Measurements from ENCODE around the gene TAF1A.

The TAF1A gene

GRCh38 chr1:222529916-222530315 is 59.8 kb downstream of the TAF1A start:
- H3K27ac Mint-ChIP-seq = no peak overlapping the region
- peaks cover 11% of the 10 kb centered on the region for H3K36me3 Mint-ChIP-seq
- H3K9me3 Mint-ChIP-seq (ENCODE audit: low read depth) = peaks cover 6% of the 10 kb centered on the region
- H3K4me3 Mint-ChIP-seq = no peak overlapping the region
- H3K4me1 Mint-ChIP-seq (ENCODE audit: low read depth) = no peaks in the 10 kb centered on the region
- H3K27me3 Mint-ChIP-seq = peaks cover 6% of the 10 kb centered on the region

- H3K36me3 Mint-ChIP-seq = peaks cover 13% of the 10 kb centered on the region
- H3K27me3 Mint-ChIP-seq = peaks cover 6% of the 10 kb centered on the region
- H3K4me1 Mint-ChIP-seq (ENCODE audit: low read depth) = no peaks in the 10 kb centered on the region
- H3K9me3 Mint-ChIP-seq (ENCODE audit: low read depth) = peaks cover 6% of the 10 kb centered on the region
- no peak overlapping the region for H3K4me3 Mint-ChIP-seq
- no peak overlapping the region for H3K27ac Mint-ChIP-seq
Measured at GRCh38 chr1:222529181-222529580, 60.6 kb downstream of the TAF1A start.

DNA sequence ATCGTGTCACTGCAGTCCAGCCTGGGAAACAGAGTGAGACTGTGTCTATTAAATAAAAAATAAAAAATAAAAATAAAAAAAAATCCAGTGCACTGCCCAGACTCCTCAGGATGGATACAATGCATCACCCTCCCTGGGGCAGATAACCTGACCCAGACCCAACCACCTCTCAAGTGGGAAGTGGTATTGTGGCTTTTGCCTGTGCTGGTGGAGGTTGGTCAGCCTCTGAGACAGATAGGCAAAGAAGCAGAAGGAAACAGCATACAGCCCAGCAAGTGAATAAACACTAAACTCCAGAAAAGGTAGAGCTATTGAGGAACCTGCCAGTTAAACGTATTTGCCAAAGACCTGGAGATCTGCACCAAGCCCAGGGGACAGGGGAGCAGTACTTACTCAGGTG is 63.8 kb downstream of the TAF1A start:
- Mint-ChIP-seq H3K4me3 (no peak overlapping the region), H3K27ac (no peak overlapping the region), H3K27me3 (peaks cover 6% of the 10 kb centered on the region), H3K36me3 (peaks cover 14% of the 10 kb centered on the region), H3K9me3 (ENCODE audit: low read depth) (peaks cover 16% of the 10 kb centered on the region), H3K4me1 (ENCODE audit: low read depth) (no peaks in the 10 kb centered on the region)

DNA sequence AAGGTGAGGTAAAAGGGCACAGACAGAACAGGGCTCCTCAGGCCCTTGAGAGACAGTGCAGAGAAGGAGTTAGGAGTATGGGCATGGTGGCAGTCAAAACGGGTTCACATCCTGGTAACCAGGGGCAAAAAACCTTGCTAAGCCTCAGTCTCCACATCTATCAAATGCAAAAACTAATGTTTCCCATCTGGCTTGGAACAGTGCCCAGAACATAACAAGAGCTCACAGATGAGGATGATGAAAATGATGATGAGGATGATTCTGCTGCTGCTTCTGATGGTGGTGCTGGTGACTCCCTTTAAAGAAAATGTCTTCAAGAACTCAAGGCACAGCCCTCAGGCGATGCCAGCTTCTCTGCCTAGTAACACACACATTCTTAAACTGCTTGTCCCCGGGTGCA is 65.9 kb downstream of the TAF1A start:
- Mint-ChIP-seq H3K4me1 (ENCODE audit: low read depth) (no peaks in the 10 kb centered on the region), H3K27me3 (peaks cover 6% of the 10 kb centered on the region), H3K27ac (no peak overlapping the region), H3K9me3 (ENCODE audit: low read depth) (peaks cover 19% of the 10 kb centered on the region), H3K36me3 (peaks cover 14% of the 10 kb centered on the region), H3K4me3 (no peak overlapping the region)

- Mint-ChIP-seq H3K9me3 (ENCODE audit: low read depth) (peaks cover 13% of the 10 kb centered on the region), H3K4me1 (ENCODE audit: low read depth) (no peaks in the 10 kb centered on the region), H3K27me3 (peaks cover 3% of the 10 kb centered on the region), H3K4me3 (no peak overlapping the region), H3K27ac (no peak overlapping the region), H3K36me3 (peaks cover 8% of the 10 kb centered on the region)
Measured at GRCh38 chr1:222522105-222522915, 67.4 kb downstream of the TAF1A start.

DNA sequence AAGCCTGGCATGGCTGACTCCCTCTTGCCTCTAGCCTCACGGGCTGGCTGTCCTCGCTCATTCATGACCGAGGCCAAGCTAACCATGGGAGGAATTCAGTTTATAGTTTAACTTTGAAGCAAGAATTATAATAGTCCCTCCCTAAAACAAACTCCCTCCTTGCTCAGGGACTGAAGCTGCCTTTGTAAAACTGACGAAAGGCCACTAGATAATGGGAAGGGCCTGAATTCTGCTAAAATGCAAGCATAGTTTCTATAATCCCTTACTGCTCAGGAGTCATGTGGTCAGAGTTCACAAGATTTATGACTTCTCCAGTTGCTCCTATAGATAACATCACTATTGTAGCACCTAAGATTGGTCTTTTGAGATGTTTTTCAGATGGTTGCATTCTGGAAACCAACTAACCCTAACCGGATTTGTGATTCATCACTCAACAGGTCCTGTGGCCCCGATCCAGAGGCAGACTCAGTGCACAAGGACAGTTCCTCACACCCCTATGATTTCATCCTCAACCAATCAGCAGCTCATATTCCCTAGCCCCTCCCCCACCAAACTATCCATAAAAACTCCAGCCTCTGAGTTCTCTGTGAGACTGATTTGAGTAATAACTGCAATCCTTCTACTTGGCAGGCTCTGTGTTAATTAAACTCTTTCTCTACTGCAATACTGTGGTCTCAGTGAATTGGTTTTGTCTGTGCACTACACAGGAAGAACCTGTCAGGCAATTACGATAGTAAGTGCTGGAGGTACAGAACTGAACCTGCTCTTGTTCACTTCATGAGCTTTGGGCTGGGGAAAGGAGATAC is 68.2 kb downstream of the TAF1A start:
- Mint-ChIP-seq H3K4me1 (ENCODE audit: low read depth) (no peaks in the 10 kb centered on the region), H3K36me3 (peaks cover 7% of the 10 kb centered on the region), H3K9me3 (ENCODE audit: low read depth) (peaks cover 13% of the 10 kb centered on the region), H3K27ac (no peak overlapping the region), H3K27me3 (no peaks in the 10 kb centered on the region), H3K4me3 (no peak overlapping the region)
